Central memory CD8-positive, alpha-beta T cell (primary cell): ENCODE data around the gene MINDY4B.

Experiments used
- ATAC-seq: fragments of 150-1000 bp; cut with Tn5 transposase; replicated peaks from 2 replicates; pipeline ENCODE4 v1.10.0; 2022; ENCODE audit warnings: mild to moderate bottlenecking, moderate FRiP score, moderate number of reproducible peaks; ENCODE audit not compliant: poor library complexity, severe bottlenecking; ENCODE audit errors: extremely low read depth
- DNase-seq, 2 donors: peaks; one replicate each; pipeline ENCODE4 v3.0.0; 2021; ENCODE audit warnings: low spot score in 2 of 2
- H3K27ac Mint-ChIP-seq: one replicate; pipeline ENCODE4 v1.8.0; 2022; ENCODE audit warnings: low read depth, mild to moderate bottlenecking, moderate library complexity, mixed read lengths
- H3K27me3 Mint-ChIP-seq: one replicate; pipeline ENCODE4 v1.8.0; 2022; ENCODE audit warnings: mixed read lengths
- H3K36me3 Mint-ChIP-seq: one replicate; pipeline ENCODE4 v1.8.0; 2022; ENCODE audit warnings: mild to moderate bottlenecking, moderate library complexity, mixed read lengths; ENCODE audit not compliant: insufficient read depth
- H3K4me1 Mint-ChIP-seq: one replicate; pipeline ENCODE4 v1.8.0; 2022; ENCODE audit warnings: mixed read lengths
- H3K4me3 Mint-ChIP-seq: one replicate; pipeline ENCODE4 v1.8.0; 2022; ENCODE audit warnings: mild to moderate bottlenecking, moderate library complexity, mixed read lengths
- H3K9me3 Mint-ChIP-seq: one replicate; pipeline ENCODE4 v1.8.0; 2022; ENCODE audit warnings: mixed read lengths

MINDY4B gene

DNA sequence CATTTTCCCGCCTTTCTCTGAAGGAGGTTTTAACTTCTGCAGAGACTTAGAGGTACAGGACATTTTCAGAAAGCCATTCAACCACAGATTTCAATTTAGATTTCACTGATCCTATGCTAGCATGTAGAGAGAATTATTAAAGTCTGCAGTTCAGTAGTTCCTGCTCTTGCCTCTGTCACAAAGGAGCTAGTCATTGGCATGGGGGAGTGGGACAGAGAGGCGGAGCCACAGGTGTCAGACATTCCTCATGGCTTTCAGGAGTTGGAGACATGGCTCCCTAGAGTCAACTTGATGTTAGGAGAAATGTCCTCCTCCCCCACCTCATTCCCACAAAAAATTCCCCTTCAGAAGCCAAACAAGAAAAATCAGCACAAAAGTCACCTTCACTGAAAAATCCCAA lies 76.2 kb downstream of the MINDY4B start:
- no peaks in the 10 kb centered on the region for H3K9me3 Mint-ChIP-seq
- ATAC-seq, result no peak
- H3K27me3 Mint-ChIP-seq, result peaks cover 28% of the 10 kb centered on the region
- no peak for DNase-seq
- H3K27ac Mint-ChIP-seq, result no peak overlapping the region
- no peaks in the 10 kb centered on the region for H3K4me1 Mint-ChIP-seq
- no peak overlapping the region for H3K4me3 Mint-ChIP-seq
- H3K36me3 Mint-ChIP-seq, result no peaks in the 10 kb centered on the region

DNA sequence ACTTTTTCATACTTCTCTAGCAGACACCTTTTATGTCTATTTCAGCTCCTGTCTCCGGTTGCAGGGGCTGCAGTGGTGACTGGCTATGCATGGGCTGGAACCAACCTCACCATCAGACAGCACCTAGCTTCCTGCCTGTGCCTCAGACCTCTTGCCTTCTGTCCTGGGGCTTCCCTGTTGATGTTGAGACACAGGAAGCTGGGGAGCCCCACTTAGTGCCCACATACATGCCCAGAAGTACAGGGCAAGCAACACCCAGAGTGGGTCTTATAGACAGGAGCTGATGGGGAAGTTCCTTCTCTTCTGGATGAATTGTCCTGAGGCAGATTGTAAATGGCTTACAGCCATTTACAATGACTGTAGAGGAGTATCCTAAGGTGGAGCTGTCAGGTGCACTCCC lies 77.0 kb downstream of the MINDY4B start:
- ATAC-seq, result no peak
- H3K4me3 Mint-ChIP-seq, result no peak overlapping the region
- DNase-seq, result no peak
- H3K36me3 Mint-ChIP-seq, result no peaks in the 10 kb centered on the region
- no peaks in the 10 kb centered on the region for H3K4me1 Mint-ChIP-seq
- peaks cover 28% of the 10 kb centered on the region for H3K27me3 Mint-ChIP-seq
- no peaks in the 10 kb centered on the region for H3K9me3 Mint-ChIP-seq
- H3K27ac Mint-ChIP-seq, result no peak overlapping the region

DNA sequence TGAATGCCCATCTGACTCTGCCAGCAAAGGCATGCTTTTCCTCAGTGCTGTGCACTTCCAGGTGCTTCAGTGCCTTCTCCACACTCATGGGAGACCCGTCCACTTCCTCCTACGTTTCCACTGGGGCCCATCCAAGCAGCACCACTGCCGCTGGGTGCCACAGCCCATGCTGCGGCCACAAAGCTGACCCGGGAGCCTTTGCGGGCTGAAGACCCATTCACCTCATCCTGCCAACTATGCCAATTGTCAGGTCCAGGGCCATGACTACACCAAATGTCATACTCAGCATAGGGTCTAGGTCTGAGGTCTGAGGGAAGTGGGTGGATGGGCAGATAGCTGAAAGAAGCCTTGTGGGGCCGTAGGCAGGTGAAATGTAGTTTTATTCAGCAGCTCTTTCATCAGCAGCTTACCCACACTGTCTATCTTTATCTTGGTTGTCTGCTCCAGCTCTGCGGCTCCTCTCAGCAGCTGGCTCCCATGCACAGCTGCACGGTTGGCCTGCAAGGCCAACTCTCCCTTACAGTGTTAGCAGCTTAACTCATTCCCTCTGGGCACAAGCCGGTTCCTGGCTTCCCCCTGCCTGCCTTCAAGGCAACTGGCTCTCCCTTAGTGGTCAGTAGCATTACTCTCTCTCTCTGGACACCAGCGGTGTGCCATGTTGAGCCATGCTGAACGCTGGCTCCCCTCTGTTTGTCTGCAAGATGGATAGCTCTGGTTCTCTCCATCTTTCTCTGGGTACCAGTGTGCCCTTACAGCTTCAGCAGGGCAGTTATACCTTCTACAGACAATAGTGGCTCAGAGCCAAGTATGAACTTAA lies 78.6 kb downstream of the MINDY4B start:
- DNase-seq (no peak), ATAC-seq (no peak)
- no peaks in the 10 kb centered on the region for H3K36me3 Mint-ChIP-seq
- H3K27me3 Mint-ChIP-seq, result peaks cover 28% of the 10 kb centered on the region
- H3K4me3 Mint-ChIP-seq, result no peak overlapping the region
- no peaks in the 10 kb centered on the region for H3K4me1 Mint-ChIP-seq
- H3K27ac Mint-ChIP-seq, result no peak overlapping the region
- H3K9me3 Mint-ChIP-seq, result no peaks in the 10 kb centered on the region

DNA sequence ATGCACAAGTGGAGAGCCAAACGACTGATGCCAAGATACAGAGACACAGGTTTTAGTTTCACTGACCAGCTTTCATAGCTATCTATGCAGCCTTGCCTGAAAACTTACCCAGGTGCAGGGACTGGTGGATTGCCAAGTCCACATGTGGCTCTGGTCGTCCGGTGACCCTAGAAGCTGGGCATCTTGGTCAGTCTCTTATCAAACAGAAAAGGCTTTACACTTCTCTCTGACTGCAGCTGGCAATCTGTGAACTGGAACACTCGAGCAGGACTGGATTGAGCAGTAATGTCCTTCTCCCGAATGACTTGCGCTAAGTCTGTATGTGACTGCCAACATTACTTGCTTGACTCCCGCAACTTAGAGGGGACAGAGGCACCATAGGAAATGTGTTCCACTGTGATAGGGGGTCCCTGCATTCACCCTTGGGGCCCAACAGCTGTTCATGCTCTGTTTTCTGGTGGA lies 79.3 kb downstream of the MINDY4B start:
- H3K4me3 Mint-ChIP-seq, result no peak overlapping the region
- H3K4me1 Mint-ChIP-seq, result no peaks in the 10 kb centered on the region

DNA sequence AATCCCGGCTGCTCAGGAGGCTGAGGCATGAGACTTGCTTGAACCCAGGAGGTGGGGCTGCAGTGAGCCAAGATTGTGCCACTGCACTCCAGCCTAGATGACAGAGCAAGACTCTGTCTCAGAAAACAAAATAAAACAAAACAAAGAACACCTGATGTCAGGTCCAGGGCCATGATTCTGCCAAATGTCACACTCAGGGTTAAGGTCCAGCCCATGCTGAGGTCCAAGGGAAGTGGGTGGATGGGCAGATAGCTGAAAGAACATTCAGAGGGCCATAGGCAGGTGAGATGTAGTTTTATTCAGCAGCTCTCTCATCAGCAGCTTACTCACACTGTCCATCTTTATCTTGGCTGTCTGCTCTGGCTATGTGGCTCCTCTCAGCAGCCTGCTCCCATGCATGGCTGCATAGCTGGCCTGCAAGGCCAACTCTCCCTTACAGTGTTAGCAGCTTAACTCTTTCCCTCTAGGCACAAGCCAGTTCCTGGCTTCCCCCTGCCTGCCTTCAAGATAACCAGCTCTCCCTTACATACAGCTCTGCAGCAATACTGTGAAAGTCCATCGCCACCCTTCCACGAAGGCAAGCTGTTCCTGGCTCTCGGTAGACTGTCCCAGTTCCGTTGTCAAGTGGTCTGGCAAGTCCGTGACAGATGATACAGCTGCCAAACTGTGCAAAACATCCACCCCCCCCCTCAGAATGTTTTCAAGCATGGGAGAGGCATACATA lies 79.9 kb downstream of the MINDY4B start:
- Mint-ChIP-seq H3K4me3 (no peak overlapping the region), H3K4me1 (no peaks in the 10 kb centered on the region), H3K9me3 (no peaks in the 10 kb centered on the region), H3K27me3 (peaks cover 28% of the 10 kb centered on the region), H3K27ac (no peak overlapping the region), H3K36me3 (no peaks in the 10 kb centered on the region)
- ATAC-seq (no peak), DNase-seq (no peak)

More for the DNA sequence above, 79.3 kb downstream of the MINDY4B start:
- no peaks in the 10 kb centered on the region for H3K9me3 Mint-ChIP-seq
- H3K36me3 Mint-ChIP-seq, result no peaks in the 10 kb centered on the region
- ATAC-seq (no peak), DNase-seq (no peak)
- H3K27ac Mint-ChIP-seq, result no peak overlapping the region
- H3K27me3 Mint-ChIP-seq, result peaks cover 28% of the 10 kb centered on the region

DNA sequence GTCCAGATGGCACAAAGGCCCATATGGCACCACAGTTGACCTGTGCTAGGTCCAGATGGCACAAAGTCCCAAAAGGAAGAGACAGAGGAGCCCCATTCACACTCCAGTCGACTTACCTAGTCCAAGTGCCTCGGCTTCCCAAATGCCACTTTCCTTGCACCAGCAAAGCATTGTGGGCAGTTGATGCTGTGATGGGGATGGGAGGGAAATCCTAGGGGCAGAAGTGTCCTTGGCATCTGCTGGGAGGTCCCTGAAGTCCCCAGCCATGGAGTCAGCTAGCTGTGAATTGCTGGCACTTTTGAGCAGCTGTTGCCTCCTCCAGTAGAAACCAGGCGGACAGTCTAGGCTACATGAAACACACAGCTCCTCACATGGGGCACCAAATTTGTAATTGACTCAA lies 82.0 kb downstream of the MINDY4B start:
- no peak for ATAC-seq
- H3K36me3 Mint-ChIP-seq, result no peaks in the 10 kb centered on the region
- H3K4me1 Mint-ChIP-seq, result no peaks in the 10 kb centered on the region
- no peak overlapping the region for H3K4me3 Mint-ChIP-seq
- peaks cover 18% of the 10 kb centered on the region for H3K27me3 Mint-ChIP-seq
- H3K9me3 Mint-ChIP-seq, result no peaks in the 10 kb centered on the region
- DNase-seq, result no peak
- no peak overlapping the region for H3K27ac Mint-ChIP-seq

DNA sequence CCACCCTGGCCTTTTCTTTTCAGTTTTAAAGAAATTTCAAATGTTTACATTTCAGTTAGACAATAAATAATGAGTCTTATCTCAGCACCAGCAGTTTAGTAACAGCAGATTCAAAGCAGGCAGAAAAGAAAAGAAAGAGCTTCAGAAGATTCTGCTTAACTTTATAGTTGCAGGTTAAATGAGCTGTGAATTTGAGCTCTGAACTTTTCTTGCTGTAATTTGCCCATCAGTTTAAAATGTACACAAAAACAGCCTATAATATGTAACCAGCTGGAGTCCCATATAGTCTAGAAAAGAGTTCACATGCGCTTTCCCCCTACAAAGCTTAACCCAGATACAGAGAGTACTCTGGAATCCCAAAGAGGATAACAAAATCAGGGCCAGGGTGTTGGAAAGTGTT lies 82.6 kb downstream of the MINDY4B start:
- Mint-ChIP-seq H3K27me3 (peaks cover 12% of the 10 kb centered on the region), H3K4me3 (no peak overlapping the region), H3K27ac (no peak overlapping the region), H3K36me3 (no peaks in the 10 kb centered on the region), H3K4me1 (no peaks in the 10 kb centered on the region), H3K9me3 (no peaks in the 10 kb centered on the region)
- no peak for ATAC-seq
- DNase-seq, result no peak
